NCI-H446 (cell line): ENCODE results near the gene FAM184B.

Experiments used
- DNase-seq, 2 experiments: peaks; one replicate each; lab custom pipeline; 2025; lab: John Stamatoyannopoulos, UW

FAM184B gene

DNA sequence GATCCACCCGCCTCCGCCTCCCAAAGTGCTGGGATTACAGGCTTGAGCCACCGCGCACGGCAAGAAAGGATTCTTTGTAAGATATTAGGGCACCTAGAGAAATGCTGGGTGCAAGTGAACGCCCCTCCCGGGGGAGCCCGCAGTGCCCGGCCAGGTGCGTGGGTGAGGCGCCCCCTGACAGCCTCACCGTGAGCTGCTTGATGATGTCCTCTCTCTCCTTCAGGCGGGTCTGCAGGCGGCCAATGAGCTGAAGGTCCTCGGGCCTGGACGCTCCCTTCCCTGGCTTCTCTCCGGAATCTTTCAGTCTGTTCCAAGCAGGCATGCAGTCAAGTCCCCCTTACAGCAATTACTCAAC, 145.1 kb downstream of the FAM184B start:
- no peak for DNase-seq

DNA sequence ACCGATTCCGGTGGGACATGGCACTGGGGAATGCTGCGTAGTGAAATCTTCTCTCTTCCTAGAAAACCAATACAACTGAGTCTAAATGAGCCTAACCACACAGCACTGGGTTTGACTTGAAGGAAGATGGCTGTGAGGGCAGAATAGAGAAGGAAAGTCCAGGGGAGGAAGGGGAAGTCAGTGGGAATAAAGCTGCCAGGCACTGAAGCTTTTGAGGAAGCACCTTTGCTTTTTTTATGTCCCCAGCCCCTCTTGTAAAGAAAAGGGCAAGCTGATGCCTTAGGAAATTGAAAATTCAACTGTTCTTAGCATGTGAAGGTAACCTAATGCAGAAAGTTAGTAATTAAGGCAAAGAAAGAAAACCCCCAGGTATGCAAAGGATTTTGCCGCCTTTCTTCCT, 146.4 kb downstream of the FAM184B start:
- no peak for DNase-seq

DNA sequence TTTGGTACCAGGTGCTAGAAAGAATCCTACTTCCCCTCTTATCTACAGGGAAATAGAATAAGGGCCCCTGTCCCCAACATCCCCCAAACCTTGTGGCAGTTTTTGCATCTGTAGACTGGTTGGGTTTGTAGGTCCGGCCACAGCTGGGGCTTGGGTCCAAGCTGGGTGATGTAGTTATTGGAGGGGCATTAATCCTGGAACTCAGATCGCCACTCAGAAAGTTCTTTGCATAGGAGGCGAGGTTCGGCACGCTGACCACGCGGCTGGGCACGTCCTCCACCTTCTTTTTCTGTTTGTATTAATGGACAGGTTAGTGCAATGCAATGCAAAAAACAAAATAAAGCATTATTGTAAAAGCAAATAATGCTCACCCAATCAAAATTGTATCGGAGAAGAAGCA, 147.8 kb downstream of the FAM184B start:
- DNase-seq = no peak

DNA sequence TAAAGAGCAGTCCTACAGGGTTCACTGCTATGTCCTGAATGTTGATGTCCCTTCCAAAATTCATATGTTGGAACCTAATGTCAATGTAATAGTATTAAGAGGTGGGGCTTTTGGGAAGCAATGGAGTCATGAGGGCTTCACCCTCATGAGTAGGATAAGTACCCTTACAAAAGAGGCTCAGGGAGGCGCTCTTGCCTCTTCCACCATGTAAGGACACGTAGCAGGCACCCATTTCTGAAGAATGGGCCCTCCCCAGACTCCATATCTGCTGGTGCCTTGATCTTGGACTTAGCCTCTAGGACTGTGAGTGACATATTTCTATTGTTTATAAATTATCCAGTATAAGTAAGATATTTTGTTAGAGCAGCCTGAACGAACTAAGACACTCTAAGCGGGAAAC, 151.2 kb downstream of the FAM184B start:
- DNase-seq = no peak

DNA sequence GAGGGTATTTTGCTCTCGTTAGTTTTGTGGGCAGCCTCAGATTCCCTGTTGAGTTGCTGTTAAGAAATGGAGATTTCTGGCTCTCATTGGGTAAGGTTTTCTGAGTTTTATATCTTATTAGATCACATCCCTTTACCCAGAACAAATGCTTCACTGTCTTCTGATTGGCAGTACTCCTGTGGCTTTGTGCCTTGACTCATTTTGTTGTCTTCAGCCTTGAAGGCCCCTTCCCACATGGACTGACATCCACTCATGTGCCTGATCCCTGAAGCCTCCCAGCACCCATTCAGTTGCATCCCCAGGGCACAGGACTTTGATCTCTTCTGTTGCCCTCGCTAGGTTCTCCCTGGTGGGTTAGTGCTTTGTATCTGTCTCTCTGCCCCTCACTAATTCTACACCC, 156.6 kb downstream of the FAM184B start:
- DNase-seq = no peak

- DNase-seq = no peak
Observed at GRCh38 chr4:17623451-17624001, 157.9 kb downstream of the FAM184B start.

- no peak for DNase-seq
Observed at GRCh38 chr4:17619416-17620105, 161.9 kb downstream of the FAM184B start.

- DNase-seq = no peak
Observed at GRCh38 chr4:17618926-17619325, 162.5 kb downstream of the FAM184B start.

GRCh38 chr4:17616283-17616682, 165.1 kb downstream of the FAM184B start:
- no peak for DNase-seq

- DNase-seq = peak; percentile 80 to 89
Observed at GRCh38 chr4:17614416-17615299, 166.8 kb downstream of the FAM184B start, which contains the start of gene MED28. Gene MED28, plus strand, starts transcription at chr4:17614641. Its CDS starts 14 bp downstream, at chr4:17614655.

DNA sequence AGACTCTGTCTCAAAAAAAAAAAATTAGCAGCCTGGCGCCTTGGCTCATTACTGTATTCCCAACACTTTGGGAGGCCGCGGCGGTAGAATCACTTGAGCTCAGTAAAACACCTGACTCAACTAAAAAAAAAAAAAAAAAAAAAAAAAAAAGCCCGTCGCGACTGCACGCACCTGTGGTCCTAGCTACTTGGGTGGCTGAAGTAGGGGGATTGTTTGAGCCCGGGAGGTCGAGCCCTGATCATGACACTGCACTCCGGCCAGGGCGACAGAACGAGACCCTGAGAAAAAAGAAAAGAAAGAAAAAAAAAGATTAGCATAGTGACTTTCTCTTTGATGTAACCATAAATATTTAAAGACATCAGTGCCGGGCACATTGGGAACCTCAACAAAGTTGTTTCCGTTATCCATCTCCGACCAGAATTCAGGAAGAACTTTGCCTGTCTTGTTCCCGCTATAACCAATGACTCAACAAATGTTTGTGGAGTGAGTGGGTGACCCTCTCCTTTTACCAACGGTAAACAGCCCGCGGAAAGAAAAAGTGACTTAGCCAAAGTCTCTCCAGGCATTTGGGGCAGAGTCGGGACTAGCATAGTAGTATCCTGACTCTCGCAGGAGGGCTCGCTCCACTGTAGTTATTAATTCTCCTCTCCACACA, 167.5 kb downstream of the FAM184B start:
- DNase-seq = peak in 1 of 2 experiments; percentile 24

GRCh38 chr4:17605236-17605635, 176.2 kb downstream of the FAM184B start:
- DNase-seq = peak in 1 of 2 experiments; percentile 0

DNA sequence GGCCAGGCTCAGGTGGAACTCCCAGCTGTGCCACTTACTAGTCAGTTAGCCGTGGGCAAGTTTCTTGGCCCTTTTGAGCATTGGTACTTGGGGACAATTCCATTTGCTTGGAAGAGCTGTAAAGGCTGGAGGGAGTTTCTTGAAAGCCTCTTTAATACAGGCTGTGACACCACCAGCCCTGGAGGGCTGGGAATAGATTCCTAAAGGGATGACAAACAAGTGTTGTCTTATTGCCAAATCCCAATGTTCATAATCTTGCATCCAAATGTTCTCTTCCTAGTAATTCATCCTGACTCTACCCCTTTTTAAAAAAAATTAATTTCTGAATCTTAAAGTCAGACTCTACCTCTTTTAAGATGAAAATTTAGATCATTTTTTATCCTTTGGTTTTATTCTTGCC, 181.6 kb downstream of the FAM184B start:
- no peak for DNase-seq

GRCh38 chr4:17597517-17597916, 183.9 kb downstream of the FAM184B start:
- DNase-seq = no peak

DNA sequence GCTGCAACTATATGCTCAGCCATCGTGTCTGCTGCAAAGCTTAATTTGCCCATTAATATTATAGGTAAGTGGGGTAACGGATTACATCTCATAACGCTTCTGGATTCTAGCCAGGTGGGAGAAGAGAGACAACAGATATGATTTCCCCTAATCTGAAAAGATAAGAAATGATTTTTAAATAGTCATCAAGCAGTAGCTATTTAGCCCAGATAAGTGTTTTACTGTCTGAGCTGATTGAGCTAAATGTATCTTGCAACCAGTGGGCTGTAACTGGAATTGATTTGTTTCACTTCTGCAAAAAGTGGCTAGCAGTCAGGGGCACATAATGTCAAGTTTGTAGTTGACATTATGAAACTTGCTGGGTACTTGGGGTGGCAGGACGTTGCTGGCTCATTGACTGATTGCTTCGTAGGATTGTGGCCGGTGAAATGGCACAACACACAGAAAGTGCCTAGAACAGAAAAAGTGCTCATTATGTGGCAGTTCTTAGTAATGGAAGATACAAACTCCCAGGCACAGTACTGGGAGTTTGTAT, 185.9 kb downstream of the FAM184B start:
- no peak for DNase-seq

GRCh38 chr4:17589355-17589754, 192.1 kb downstream of the FAM184B start:
- no peak for DNase-seq

DNA sequence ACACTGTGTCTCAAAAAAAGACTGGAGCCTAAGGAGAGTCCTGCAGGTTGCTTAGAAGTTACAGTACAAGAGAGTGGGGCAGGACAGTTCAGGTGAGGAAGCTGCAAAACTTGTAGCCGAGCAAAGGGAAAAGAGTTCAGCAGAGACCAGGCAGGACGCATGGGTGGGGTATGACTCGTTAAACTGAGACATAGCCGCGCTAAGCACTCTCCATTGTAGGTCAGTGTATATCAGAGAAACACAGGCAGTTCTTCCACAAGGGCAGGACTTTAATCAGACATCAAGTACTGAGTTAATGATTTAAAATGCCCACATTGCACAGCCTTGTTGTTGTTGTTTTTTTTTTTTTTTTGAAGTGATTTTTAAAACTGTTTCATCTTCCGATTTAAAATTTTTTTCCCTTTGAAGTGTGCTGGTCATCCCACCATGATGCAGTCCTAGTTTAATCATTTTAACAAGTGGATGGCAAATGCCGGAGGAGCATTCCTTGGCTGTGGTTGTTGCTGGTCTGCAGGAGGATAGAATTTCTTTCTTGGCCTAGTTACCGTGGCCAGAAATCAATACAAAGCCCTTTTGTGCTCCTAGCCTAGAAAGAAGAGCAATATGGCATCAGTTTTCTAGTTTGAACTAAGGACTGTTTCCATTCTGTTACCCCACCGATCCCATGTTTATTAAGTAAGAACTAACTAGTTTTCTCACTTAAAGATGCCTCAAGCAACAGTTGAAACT, 194.2 kb downstream of the FAM184B start:
- no peak for DNase-seq

GRCh38 chr4:17584521-17585213, 196.8 kb downstream of the FAM184B start:
- peak; percentile 35 to 70 for DNase-seq

DNA sequence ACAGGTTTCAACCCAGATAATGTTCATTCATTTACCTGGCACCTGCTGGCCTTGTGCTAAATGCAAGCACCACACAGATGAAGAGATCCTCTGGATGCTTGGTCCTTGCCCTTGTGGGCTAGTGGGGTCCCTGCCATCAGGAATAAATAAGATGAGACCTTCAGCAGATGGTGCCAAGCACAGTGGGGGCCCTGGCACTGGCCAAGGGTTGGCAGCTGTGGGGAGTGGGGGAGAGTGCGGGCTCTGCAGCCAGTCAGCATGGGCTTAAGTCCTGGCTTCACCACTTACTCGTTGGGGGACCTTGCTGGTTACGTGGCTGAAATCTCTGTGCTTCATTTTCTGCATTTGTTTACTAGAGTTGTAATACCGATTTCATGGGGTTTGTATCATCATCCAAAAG, 197.5 kb downstream of the FAM184B start:
- DNase-seq = peak; percentile 37 to 69

- peak; percentile 31 to 62 for DNase-seq
Observed at GRCh38 chr4:17583276-17583675, 198.1 kb downstream of the FAM184B start.

DNA sequence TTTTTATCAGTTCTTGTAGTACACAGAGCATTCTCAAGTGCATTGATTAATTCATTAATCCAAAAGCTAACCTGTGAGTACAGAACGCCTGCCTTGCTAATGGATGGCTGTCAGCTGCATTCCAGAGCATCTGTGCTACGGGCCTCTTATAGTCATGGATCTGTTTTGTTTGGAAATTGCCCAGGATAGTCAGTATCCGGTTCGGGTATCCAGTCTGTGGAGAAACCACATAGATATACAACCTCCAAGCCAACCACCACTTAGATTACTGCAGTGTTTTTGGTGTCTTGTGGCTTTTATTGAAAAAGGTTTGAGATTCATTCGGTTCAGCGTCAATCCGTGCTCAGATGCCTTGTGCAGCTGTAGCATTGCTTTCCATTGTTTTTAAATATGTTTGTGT, 200.5 kb downstream of the FAM184B start:
- DNase-seq = no peak
